Brain pericyte (primary cell): ENCODE measurements around the gene RAB11FIP3.
A peak's percentile ranks its signal among the peaks of the same experiment; 100 is the strongest.

Source experiments
- DNase-seq: peaks from one replicate; pipeline ENCODE4 v3.0.0-alpha.2; 2012; ENCODE audit warnings: low read depth, low spot score

The RAB11FIP3 gene

DNA sequence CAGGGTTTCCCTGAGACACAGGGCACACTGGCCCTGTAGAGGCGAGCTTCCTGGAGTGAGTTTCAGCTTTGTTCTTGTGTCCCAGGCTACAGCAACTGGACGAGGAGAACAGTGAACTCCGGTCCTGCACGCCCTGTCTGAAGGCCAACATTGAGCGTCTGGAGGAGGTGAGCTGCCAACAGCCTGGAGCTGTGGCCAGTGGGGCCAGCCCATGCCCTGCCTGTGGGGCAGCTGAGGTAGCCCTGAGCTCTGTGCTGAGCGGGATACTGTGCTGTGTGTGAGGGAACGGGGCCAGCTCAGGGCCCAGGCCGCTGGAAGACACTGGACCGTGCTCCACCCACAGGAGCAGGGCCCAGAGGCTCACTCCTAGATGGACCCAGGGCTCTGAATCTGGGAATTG, 93.4 kb downstream of the RAB11FIP3 start:
- DNase-seq, result no peak

DNA sequence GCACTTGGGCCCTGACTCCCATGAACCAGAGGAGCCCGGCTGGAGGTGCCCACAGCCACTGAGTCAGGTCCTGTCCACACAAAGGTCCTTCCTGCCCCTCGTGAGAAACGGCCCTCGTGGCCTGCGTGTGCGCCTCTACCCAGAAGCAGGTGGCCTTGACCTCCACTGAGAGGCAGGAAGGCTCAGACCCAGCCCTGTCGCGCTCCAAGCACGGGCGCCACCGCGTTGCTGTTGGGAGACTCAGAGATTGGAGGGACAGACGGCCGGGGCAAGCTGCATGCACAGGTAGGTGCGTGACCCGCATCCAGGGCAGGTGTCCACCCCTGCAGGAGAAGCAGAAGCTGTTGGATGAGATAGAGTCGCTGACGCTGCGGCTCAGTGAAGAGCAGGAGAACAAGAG, 94.0 kb downstream of the RAB11FIP3 start:
- DNase-seq, result no peak

DNA sequence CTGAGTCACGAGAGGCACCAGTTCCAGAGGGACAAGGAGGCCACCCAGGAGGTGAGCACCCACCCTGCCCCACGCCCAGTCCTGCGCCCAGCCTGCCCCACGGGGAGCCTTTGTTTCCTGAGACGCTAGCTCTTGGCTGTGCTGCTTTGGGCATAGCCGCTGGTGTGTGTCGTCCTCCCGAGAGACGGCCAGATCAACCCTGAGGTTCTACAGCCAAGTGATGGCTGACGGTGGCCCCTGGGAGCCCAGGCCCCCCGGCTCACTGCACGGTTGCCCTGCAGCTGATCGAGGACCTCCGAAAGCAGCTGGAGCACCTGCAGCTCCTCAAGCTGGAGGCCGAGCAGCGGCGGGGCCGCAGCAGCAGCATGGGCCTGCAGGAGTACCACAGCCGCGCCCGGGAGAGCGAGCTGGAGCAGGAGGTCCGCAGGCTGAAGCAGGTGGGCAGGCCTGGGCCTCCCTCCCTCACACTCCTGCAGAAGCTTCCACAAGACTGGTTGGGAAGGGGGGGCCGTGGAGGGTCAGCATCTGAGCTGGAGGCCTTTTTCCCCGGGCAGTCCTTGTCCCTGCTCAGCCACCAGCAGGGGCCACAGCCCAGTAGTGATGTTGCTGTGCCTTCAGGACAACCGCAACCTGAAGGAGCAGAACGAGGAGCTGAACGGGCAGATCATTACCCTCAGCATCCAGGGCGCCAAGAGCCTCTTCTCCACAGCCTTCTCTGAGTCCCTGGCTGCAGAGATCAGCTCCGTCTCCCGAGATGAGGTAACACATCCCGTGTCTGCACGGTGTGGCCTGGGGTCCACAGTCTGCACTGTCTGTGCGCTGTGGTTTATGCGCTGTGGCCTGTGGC, 94.6 kb downstream of the RAB11FIP3 start:
- no peak for DNase-seq

DNA sequence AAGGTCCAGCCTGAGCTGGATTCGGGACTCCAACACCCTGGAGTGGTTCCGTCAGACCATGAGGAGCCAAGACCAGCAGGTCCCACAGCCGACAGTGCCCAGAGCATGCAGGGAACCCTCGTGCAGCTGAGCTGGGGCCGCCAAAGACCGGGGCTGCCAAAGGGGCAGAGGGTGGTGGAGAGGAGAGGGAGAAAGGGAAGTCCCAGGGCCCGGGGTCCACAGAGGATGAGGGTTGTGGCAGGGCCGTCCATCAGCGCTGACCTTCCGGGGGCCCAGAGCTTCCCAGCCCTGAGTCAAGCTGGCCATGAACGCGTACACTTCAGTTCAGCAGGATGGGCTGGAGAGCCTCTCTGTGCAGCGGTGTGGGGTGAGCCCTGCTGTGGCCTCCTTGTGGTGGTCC, 95.4 kb downstream of the RAB11FIP3 start:
- DNase-seq, result no peak

DNA sequence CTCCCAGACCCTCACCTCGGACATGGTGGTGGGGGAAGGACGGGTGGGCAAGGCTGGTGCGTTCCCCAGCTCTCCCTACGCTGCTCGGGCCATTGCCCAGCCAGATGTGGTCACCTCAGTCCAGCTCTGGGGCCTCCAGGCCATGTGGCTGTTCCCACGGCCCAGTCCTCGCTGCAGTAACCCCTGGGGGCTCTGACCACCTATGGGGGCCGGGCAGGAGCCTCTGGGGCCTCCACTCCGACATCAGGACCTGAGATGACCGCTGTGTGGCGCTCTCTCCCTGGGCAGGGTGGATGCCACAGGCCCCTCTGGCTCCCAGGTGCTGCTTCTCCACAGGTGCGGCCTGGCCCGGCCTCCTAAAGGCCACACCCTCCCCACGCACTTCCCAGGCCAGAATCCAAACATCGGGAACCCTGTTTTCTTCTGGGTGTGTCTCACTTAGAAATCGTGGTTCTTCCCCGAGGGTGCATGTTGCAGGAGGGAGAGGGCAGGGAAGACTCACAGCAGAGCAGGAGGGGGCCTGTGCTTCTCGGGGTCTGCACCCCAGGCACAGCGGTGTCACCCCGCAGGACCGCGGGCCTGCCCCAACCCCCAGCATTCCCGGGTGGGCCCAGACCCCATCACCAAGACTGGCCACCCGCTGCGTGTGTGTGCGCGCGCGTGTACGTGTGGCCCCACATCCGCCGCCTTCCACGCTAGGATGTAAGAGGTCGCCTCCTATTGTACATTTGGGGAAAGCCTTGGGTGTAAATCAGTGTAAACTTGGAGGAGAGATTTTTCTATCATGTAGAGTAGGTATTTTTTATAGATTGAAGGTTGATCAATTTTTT, 96.1 kb downstream of the RAB11FIP3 start:
- DNase-seq, result no peak

DNA sequence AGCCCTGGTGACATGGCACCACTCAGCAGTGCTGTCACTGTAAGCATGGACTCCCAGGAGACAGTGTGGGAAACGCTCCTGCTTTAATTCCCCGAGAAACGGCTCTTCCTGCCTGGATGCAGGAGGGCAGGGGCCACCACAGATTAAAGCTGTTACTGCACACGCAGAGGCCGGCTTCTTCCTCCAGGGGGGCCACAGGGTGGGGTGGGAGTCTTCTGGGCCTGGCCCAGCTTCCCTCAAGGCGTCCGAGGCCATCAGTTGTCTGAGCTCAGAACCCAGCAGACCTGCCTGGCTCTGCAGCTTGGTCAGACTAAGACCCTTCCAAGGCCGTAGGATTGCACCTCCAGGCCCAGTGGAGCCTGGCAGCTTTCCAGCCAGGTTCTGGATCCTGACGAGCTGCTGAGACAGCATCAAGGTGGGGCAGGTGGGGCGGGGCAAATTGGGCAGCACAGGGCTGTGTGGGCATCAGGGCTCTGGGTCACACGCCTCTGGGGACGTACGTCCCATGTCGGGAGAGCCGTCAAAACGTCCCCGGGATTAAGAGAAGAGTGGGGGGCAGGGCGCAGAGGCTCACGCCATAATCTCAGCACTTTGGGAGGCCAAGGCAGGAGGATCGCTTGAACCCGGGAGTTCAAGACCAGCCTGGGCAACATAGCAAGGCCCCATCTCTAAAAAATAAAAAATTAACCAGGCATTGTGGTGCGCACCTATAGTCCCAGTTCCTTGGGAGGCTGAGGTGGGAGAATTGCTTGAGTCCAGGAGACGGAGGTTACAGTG, 97.1 kb downstream of the RAB11FIP3 start:
- DNase-seq, result no peak

DNA sequence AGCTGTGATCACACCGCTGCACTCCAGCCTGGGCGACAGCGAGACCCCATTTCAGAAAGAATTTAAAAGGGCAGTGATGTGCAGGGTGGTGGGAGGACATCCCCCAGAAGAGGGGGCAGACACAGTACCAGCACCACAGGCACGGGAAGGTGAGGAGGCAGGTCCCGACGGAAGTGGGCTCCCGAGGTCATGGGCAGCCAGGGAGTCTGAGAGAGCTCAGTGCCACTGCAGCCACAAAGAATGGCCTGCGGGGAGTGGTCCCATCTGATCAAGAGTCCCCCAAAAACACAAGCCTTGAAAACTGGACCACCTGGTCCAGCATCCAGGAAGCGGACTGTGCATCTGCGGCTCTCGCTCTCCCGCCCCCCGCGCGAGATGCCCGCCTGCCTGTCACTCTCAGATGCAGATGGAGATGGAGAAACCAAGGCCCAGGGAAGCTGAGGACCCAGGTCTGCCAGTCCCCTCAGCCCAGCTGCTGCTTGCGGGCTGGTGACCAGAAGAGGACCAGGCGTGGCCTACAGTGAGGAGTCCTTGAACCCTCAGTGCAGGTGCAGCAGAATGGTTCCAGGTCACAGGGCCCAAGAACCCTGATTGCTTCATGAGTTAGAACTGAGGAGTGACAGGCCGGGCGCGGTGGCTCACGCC, 97.8 kb downstream of the RAB11FIP3 start:
- no peak for DNase-seq

DNA sequence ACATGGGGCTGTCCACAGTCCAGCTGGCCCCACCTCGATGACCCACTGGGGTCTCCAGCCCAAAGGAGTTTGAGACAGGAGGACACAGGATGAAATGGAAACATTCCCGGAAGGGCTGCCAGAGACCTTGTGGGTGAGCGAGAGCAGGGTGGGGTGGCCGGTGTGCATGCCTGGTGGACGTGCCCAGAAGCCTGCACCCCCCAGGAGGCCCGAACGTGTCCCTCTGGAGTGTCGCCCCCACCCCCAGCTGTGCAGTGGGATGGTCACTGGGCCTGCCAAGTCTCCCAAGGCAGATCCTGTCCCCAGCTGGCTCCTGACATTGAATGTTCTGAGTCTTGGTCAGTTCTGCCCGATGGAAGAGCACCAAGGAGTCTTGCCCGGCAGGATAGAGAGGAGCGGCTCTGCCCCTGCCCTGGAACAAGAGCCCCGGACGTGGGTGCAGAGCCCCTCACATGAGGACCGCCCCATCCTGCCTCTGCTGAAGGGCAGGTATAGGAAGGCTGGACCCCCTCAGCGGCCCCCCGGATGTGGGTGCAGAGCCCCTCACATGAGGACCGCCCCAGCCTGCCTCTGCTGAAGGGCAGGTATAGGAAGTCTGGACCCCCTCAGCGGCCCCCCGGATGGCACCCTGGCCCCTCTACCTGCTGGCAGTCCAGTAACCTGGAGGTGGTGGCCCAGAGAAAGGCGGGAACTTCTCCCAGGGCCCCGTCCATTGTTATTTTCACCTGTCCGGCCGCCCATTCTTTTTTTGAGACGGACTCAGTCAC, 99.0 kb downstream of the RAB11FIP3 start:
- no peak for DNase-seq

DNA sequence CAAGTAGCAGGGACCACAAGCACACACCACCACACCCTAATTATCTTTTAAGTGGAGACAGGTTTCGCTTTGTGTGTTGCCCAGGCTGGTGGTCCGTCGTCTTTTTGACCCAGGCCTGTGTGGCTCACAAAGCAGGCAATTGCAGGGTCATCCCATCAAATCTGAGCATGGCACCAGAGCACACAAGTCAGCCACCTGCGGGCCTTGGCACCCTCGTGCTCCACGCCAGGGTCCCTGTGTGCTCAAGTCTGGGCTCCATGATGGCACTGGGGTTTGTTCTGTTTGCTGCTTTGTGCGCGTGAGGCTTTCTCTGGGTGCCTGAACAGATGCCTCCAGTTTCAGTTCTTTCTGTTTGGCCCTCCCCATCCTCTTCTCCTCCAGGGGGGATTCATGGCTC, 99.7 kb downstream of the RAB11FIP3 start:
- DNase-seq, result no peak

DNA sequence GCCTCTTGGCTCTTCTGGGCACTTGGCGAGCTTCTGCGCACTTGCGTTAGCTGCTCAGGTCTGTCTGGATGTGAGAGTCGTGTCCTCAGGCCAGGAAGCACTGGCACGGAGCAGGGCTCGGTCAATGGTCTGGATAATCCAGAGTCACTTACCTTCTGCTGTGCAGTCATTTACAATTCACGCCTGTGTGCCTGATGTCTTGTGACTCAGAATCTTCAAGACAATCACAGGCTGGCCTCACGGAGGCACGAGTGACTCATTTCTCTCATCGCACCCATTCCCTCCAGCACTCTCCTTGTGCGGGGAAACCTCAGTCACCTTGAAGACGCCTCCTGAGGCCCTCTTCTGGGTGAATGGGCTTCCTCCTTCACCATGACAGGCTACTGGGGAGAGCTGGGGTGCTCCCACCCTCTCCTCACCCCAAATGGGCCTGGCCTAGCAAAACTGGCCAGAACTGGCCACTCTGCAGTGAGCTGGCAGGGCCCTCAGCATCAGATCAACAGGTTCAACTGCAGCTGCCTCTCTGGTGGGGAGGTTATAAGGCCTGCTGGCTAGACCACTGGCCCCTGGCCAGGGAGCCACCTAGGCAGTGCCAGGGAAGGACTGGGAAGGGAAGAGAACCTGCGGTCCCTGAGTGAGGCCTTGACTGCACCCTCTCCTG, 100.2 kb downstream of the RAB11FIP3 start:
- no peak for DNase-seq

DNA sequence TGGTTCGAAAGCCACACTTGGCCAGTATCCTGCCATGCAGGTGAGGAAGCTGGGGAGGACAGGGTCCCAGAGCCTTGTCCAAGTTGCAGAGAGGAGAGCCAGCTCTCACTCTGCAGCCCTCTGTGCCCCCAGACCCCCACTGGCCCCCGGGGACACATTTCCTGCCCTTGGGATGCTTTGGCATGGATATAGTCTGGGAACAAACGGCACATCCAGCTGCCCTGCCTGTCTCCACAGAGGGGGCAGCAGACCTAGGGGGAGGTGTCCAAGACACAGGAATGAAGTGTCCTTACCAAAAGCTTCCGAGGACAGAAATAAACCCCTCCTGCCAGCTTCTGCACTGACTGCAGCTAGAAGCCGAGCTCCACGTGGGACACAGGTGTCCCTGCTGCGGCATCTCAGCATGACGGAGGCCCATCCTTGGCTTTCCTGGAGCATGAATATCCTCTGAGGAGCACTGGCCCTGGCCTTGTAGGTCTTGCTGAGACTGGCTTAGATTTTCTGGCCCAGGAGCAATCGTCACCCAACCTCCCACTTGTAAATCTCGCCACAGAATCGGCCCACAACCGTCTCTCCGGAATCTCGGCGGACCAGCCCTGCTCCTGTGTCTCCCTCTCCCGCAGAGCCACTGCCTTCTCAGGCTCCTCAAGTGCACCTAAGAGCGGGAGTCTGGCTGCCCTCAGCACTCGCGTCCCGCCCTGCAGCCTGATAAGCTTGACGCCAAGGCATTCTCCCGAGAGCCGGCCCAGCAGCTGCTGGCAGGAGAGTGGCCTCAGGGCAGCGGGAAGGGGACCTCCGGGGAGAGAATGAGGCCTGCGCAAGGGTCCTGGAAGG, 100.9 kb downstream of the RAB11FIP3 start:
- DNase-seq, result no peak

DNA sequence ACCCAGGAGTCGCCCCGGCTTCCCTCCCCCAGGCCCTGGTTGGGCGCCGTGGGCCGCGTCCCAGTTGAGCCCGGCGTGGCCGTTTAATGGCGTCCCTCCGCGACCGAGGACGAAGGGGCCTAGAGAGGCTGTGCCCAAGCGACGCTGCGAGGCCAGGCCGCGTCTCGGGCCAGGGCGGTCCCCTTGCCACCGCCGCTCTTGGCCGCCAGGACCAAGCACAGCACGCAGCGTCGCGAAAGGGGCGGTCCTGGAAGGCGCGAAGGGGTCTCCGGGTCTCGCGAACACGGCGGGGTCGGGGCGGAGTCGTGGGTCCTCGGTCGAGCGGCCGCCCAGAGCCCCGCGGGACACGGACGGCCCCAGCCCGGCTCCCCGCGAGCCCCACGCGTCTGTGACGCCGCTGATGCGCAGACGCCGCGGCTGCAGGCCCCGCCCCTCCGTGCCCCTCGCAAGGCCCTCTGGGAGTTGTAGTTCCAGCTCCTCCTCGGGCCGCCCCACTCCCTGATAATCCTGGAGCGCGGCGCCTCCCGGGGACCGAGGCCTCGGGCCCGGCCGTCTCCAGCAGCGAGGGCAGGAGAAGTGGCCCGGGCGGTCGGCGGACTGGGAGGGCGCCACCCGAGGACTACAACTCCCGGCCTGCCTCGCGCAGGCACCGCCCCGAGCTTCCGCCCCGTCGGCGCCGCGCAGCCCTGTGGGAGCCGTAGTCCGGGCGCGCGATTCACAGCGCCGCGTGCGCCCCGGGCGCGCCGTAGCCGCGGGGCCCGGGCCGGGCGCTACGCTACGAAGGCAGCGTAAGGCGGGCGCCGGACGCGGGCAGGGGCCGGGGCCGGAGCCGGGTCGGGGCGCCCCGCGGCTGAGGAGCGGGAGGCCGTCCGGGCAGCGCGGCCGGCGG, 101.8 kb downstream of the RAB11FIP3 start, which contains the start of gene CAPN15:
CAPN15 (plus strand) TSS at position 698 of the 889 bp plus-strand sequence. CDS start 19,127 bp downstream, outside the sequence.
- peak; percentile 72 for DNase-seq

DNA sequence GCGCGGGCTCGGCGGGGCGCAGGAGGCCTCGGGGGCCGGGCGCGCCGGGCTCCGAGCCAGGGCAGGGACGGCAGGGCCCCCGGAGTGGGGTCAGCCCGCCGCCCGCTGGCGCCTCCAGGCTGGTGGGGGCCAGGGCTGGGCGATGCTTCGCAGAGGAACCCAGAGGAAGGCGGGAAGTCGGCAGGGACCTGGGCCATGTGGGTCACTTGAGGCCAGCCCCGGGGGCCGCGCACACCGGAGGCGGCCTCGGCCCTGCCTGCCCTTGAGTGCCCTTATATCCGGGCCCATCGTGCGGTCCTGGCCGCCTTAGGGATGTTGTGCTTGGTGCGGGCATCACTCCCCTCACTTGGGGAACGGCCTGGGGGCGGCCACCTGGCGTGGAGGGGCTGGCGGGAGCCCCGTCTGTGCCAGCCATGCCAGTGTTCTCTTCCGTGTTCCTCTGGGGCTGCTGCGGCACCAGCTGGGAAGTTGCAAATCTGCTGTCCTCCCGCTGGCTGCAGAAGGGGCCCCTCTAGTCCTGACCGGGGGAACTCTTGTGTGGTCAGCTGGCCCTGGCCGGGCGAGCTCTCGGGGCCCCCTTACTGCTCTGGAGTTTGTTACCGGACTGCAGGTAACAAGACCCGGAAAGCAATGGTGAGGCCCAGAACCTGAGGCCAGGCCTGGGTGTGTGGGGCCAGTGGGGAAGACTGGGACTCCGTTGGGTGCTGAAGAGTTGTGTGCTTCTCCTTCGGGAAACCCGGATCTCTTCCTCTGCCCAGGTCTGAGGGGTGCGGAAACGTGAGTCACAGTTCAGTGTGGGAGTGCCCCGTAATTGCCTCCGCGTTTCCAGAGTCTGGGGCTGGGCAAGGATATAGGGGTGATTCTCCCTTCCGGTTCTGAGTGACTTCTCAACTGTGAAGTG, 102.9 kb downstream of the RAB11FIP3 start:
- DNase-seq, result no peak

DNA sequence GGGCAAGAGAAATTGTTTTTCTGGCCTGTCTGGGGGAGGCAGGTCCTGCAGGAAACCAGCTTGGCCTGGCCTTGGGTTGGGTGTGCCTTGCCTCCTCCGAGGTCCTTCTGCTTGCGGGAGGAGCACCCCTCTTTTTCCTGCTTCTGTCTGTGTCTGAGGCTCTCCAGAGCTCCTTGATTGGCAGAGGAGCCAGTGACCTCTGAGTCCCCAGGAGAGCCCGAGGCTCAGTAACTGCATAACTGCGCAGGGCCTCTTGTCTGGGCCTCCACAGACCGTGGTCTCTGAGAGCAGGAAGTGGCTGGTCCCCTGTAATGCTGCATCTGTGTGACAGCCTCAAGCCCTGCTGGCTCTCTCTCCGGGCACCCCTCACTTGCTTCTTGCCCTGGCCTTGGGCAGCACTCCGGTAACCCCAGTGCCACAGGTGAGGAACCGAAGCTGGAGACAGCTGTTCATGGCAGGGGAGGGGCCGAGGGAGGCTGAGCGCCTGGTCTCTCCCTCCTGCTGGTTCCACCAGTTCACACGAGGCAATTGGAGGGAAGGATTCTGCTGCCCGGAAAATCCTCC, 103.6 kb downstream of the RAB11FIP3 start:
- DNase-seq, result no peak

DNA sequence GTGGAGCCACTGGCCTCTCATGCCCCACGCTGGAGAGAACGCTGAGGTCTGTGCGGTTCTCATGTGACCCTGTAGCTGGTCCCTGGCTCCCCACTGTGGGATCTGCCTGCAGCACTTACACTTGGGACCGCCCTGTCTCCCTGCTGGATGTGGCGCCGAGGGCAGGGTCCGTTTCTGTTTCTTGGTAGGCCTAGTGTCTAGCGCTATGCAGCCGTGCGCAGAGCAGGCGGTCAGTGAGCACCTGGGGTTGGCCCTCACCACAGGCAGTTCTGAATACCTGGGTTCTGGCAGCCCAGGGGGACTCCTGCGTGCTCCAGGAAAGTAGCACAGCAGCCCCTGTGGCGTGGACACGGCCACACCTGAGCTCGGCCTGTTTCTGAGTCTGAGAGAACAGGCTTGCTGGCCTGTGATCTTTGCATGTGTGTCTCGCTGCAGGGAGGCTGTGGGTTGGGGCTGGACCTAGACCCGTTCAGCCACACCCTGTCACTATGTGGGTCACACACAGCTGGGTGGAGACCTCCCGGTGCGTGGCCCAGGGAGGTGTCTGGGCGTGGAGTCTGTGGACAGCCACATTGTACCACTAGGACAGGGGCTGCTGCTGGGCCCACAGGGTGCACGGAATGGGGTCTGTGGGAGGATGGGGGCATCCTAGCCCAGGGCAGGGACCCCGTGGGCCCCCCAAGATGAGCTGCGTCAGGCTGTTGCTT, 104.8 kb downstream of the RAB11FIP3 start:
- DNase-seq, result no peak

DNA sequence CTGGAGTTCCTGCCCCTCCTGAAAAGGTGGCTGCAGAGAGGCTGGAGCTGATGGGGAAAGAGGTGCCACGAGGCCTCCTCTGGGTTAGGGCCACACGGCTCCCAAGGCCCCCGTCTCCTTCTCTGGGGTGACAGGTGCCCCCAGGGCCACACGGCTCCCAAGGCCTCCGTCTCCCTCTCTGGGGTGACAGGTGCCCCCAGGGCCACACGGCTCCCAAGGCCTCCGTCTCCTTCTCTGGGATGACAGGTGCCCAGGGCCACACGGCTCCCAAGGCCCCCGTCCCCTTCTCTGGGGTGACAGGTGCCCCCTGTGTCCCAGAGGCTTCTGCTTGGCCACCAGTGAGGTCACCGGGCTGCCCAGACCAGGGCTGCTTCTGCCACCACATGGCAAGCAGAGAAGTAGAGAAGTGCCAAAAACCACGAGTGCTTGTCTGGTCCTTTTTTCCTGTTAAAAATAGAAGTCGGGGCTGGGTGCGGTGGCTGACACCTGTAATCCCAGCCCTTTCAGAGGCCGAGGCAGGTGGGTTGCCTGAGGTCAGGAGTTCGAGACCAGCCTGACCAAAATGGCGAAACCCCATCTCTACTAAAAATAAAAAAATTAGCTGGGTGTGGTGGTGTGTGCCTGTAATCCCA, 106.2 kb downstream of the RAB11FIP3 start:
- DNase-seq, result no peak
